IMR-90 (cell line): Measurements from ENCODE around the gene SEPHS1. TPM values are rescaled to one million over a fixed set of nuclear protein-coding genes. Genes with fewer than 3 reads are reported as not detected.

ENCODE experiments used
- ATAC-seq: fragments of 200-7000 bp; cut with Tn5 transposase; 2 replicates; pipeline ENCODE4 v1.9.1; 2020; ENCODE audit warnings: low read depth, mild to moderate bottlenecking, moderate library complexity
- BruUV-seq: library from RNA; stranded (reverse); fragments of 400-500 nt; replicated peaks from 2 replicates; lab custom pipeline; 2021; lab: Mats Ljungman, UMichigan
- CTCF ChIA-PET: fragments of 300-600 bp; formaldehyde crosslinking; extraction: SDS; loops from one replicate; lab custom pipeline; 2021; ENCODE audit warnings: antibody characterized with exemption; lab: Yijun Ruan, JAX
- POLR2A ChIA-PET: fragments of 300-600 bp; sonication (Branson Sonifier 250); formaldehyde crosslinking; loops from one replicate; lab custom pipeline; 2022; ENCODE audit warnings: antibody characterized with exemption; ENCODE audit not compliant: unreplicated experiment; lab: Charles Lee
- DNase-seq: peaks from one replicate; pipeline ENCODE4 v3.0.0; 2013
- H2AFZ ChIP-seq: replicated peaks from 2 replicates; pipeline ENCODE3; 2013; ENCODE audit warnings: low read length, mild to moderate bottlenecking; ENCODE audit not compliant: poor library complexity
- H2AK5ac ChIP-seq: 2 replicates; pipeline ENCODE4 v1.6.1; 2013; ENCODE audit warnings: low read depth, low read length, inconsistent platforms
- H2AK9ac ChIP-seq: replicated peaks from 2 replicates; pipeline ENCODE3; 2013; ENCODE audit warnings: mild to moderate bottlenecking, low read depth, low read length, moderate library complexity; ENCODE audit not compliant: poor library complexity
- H2BK120ac ChIP-seq: 2 replicates; pipeline ENCODE4 v1.6.1; 2013; ENCODE audit warnings: low read depth, low read length, inconsistent platforms
- H2BK15ac ChIP-seq: 3 replicates; pipeline ENCODE4 v1.6.1; 2013; ENCODE audit warnings: low read depth, low read length, inconsistent platforms
- H2BK20ac ChIP-seq: 2 replicates; pipeline ENCODE4 v1.6.1; 2013; ENCODE audit warnings: low read depth, mild to moderate bottlenecking, inconsistent platforms, low read length, moderate library complexity
- H2BK5ac ChIP-seq: 2 replicates; pipeline ENCODE4 v1.6.1; 2013; ENCODE audit warnings: mild to moderate bottlenecking, low read depth, low read length, inconsistent platforms; ENCODE audit not compliant: poor library complexity, severe bottlenecking
- H3K14ac ChIP-seq: replicated peaks from 2 replicates; pipeline ENCODE4 v1.6.1; 2013; ENCODE audit warnings: low read depth, low read length, inconsistent platforms
- H3K18ac ChIP-seq: 2 replicates; pipeline ENCODE4 v1.6.1; 2013; ENCODE audit warnings: low read depth, low read length, control low read depth
- H3K23ac ChIP-seq: 2 replicates; pipeline ENCODE4 v1.6.1; 2013; ENCODE audit warnings: low read depth, low read length, inconsistent platforms
- H3K27ac ChIP-seq: 2 replicates; pipeline ENCODE4 v1.5.1; 2013; ENCODE audit warnings: mild to moderate bottlenecking, control low read depth, low read length; ENCODE audit not compliant: insufficient read depth
- H3K27me3 ChIP-seq: 2 replicates; pipeline ENCODE4 v1.6.1; 2013; ENCODE audit warnings: low read length; ENCODE audit not compliant: control insufficient read depth, insufficient read depth
- H3K36me3 ChIP-seq: 2 replicates; pipeline ENCODE4 v1.6.1; 2013; ENCODE audit warnings: low read length, mixed read lengths; ENCODE audit not compliant: control insufficient read depth, insufficient read depth
- H3K4ac ChIP-seq: 2 replicates; pipeline ENCODE4 v1.6.1; 2013; ENCODE audit warnings: low read depth, low read length, inconsistent platforms
- H3K4me1 ChIP-seq: 2 replicates; pipeline ENCODE4 v1.6.1; 2013; ENCODE audit warnings: low read length, mixed read lengths; ENCODE audit not compliant: control insufficient read depth, insufficient read depth
- H3K4me2 ChIP-seq: 2 replicates; pipeline ENCODE4 v1.6.1; 2013; ENCODE audit warnings: low read depth, mild to moderate bottlenecking, control low read depth, low read length, moderate library complexity
- H3K4me3 ChIP-seq: 2 replicates; pipeline ENCODE4 v1.5.1; 2013; ENCODE audit warnings: low read depth, mild to moderate bottlenecking, control low read depth, low read length, moderate library complexity; ENCODE audit not compliant: insufficient read depth
- H3K56ac ChIP-seq: 2 replicates; pipeline ENCODE4 v1.6.1; 2013; ENCODE audit warnings: low read length, inconsistent platforms; ENCODE audit not compliant: insufficient read depth; ENCODE audit errors: extremely low read depth
- H3K79me1 ChIP-seq, 2 experiments: 2 replicates each; pipeline ENCODE4 v1.6.1; 2013; ENCODE audit warnings: low read length in 2 of 2, inconsistent platforms in 1 of 2, low read depth in 1 of 2
- H3K9ac ChIP-seq: 2 replicates; pipeline ENCODE4 v1.6.1; 2013; ENCODE audit warnings: low read depth, low read length, control low read depth
- H3K9me1 ChIP-seq: 2 replicates; pipeline ENCODE4 v1.6.1; 2013; ENCODE audit warnings: low read length, inconsistent platforms; ENCODE audit not compliant: insufficient read depth
- H3K9me3 ChIP-seq: 2 replicates; pipeline ENCODE4 v1.6.1; 2013; ENCODE audit warnings: low read length; ENCODE audit not compliant: control insufficient read depth, insufficient read depth
- H4K20me1 ChIP-seq: 2 replicates; pipeline ENCODE4 v1.6.1; 2013; ENCODE audit warnings: low read length, inconsistent platforms; ENCODE audit not compliant: insufficient read depth
- H4K5ac ChIP-seq: 2 replicates; pipeline ENCODE4 v1.6.1; 2013; ENCODE audit warnings: mild to moderate bottlenecking, low read depth, low read length, control low read depth
- H4K8ac ChIP-seq, 2 experiments: 2 replicates each; pipeline ENCODE4 v1.6.1; 2013; ENCODE audit warnings: low read depth in 2 of 2, low read length in 2 of 2, control low read depth in 1 of 2, inconsistent platforms in 1 of 2
- H4K91ac ChIP-seq: 2 replicates; pipeline ENCODE4 v1.6.1; 2013; ENCODE audit warnings: low read depth, low read length, inconsistent platforms; ENCODE audit not compliant: insufficient read depth
- CEBPB ChIP-seq: IDR thresholded peaks from 2 replicates; pipeline ENCODE4 v1.6.1; 2012; ENCODE audit warnings: low read depth, low read length, improper control_type of control experiment
- CHD1 ChIP-seq: IDR thresholded peaks from 2 replicates; pipeline ENCODE4 v1.6.1; 2012; ENCODE audit warnings: low read depth, low read length, improper control_type of control experiment
- FOS ChIP-seq: fragments of 150-350 bp; IDR thresholded peaks from 2 replicates; pipeline ENCODE4 v1.6.1; 2016; ENCODE audit warnings: low read depth, low read length
- MAFK ChIP-seq: IDR thresholded peaks from 2 replicates; pipeline ENCODE4 v1.6.1; 2012; ENCODE audit warnings: low read depth, low read length, improper control_type of control experiment
- MXI1 ChIP-seq: IDR thresholded peaks from 2 replicates; pipeline ENCODE4 v1.6.1; 2012; ENCODE audit warnings: low read depth, mild to moderate bottlenecking, low read length, moderate library complexity, borderline replicate concordance
- WGBS, 2 experiments: methylation state at CpG; one replicate each; pipeline versions ENCODE4 v1.1.5 to v1.1.7; 2013; ENCODE audit warnings: missing lambda C conversion rate in 2 of 2; ENCODE audit not compliant: insufficient read length in 1 of 2; ENCODE audit errors: extremely low coverage in 2 of 2; 5-methylcytosine and 5-hydroxymethylcytosine counted together
- dilution Hi-C: fragments of 300-500 bp; cut with HindIII; formaldehyde crosslinking; loops from one replicate; pipeline ENCODE4 v1.14.3; 2018; ENCODE audit warnings: low sequenced_read_pairs; ENCODE audit not compliant: unreplicated experiment
- in situ Hi-C: fragments of 300-500 bp; cut with MboI; formaldehyde crosslinking; loops from 3 replicates; pipeline ENCODE4 v1.14.3; 2019; ENCODE audit warnings: low sequenced_read_pairs, inconsistent platforms, mixed read lengths
- intact Hi-C: fragments of 100-400 bp; cut with micrococcal nuclease; formaldehyde crosslinking; loops from 2 replicates; pipeline ENCODE4 v1.10.0; 2022
- polyA plus RNA-seq, 3 experiments: library from polyadenylated mRNA; depleted of rRNA; stranded (reverse); fragments of >200 nt; gene quantifications; 2 replicates each; pipeline ENCODE4 v1.2.3, GENCODE V29; 2012; ENCODE audit warnings: low replicate concordance in 1 of 3
- total RNA-seq: library from RNA; depleted of rRNA; stranded (reverse); fragments of >200 nt; gene quantifications from 2 replicates; pipeline ENCODE4 v1.2.3, GENCODE V29; 2012
- TF ChIP-seq, protein P1 (sequence below): fragments of 150-350 bp; IDR thresholded peaks from 2 replicates; pipeline ENCODE4 v1.6.1; 2016; ENCODE audit warnings: low read depth, mild to moderate bottlenecking, low read length, moderate library complexity, borderline replicate concordance

Gene SEPHS1
- total and polyA plus RNA-seq, 2 of the 4 experiments (the other 2 are of a cell fraction): 39.4 to 69.4 TPM

DNA sequence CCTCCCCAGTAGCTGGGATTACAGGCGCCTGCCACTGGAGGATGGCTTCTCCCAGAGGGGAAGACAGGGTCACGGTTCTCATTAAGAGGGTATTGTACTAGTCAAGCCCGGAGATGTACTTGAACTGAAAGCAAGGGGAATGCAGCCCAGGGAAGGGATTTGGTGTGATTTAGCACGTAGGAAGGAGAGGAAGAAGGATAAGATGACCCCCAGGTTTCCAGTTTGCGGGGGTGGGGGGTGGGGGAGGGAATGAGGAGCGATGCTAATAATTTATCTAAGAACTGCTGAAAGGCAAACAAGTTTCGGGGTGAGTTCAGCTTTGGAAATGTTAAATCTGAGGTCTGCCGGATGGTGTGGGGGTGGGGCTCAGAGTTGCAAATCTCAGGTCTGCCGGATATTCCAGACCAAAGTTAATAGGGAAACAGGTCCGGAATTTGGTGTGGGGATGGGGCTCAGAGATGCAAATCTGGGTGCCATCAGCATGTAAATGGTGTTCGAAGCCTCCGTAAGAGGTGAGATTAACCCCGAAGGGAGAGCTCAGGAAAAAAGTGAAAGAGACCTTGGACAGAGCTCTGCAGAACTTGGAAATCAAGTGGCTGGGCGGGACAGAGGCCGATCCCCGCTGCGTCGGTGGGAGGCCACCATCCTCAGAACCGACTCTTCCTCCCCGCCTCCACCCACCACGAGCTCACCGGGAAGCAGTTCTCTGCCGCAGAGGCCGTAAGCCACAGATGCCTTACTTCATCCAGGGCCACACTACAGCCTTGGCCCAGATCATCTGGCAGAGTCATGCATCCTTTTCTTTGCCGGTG lies 1.6 kb upstream of the SEPHS1 start:
- Histone ChIP-seq H4K20me1 (no peaks in the 10 kb centered on the region), H2BK120ac (no peak overlapping the region), H3K9me3 (no peaks in the 10 kb centered on the region), H3K14ac (0 out of 2 replicates have a peak overlapping the region, but pooled peaks have one; percentile 11), H3K4ac (no peak overlapping the region), H3K9me1 (no peaks in the 10 kb centered on the region), H2AK9ac (peak overlapping the region; percentile 1), H2AFZ (peak overlapping the region; percentile 93), H3K4me2 (peak overlapping the region; percentile 92), H2BK5ac (no peak overlapping the region), H4K91ac (no peak overlapping the region), H3K27ac (peak overlapping the region; percentile 16; the same call in 1 of the 2 replicates), H2BK15ac (no peak overlapping the region), H3K18ac (no peak overlapping the region), H2BK20ac (no peak overlapping the region), H3K79me1 (peaks cover 7 to 23% of the 10 kb centered on the region in 2 experiments; a peak in 3 of 4 replicates), H3K27me3 (peaks cover 19% of the 10 kb centered on the region), H3K9ac (peak overlapping the region; percentile 25; the same call in 1 of the 2 replicates), H3K36me3 (no peaks in the 10 kb centered on the region), H4K8ac (peak overlapping the region in 1 of 2 experiments; percentile 75; a peak in 2 of 4 replicates), H2AK5ac (no peak overlapping the region), H3K56ac (no peak overlapping the region), H3K4me1 (peaks cover 6% of the 10 kb centered on the region; the same call in 1 of the 2 replicates), H3K23ac (peak overlapping the region; percentile 2; the same call in 1 of the 2 replicates), H4K5ac (no peak overlapping the region; the same call in 1 of the 2 replicates), H3K4me3 (peak overlapping the region; percentile 39)
- ChIA-PET POLR2A (no interaction called here), CTCF (interaction anchor here (1.1 kb wide), 1 partner anchor 188 kb away, joined by 3 read pairs; no protein-coding TSS in a partner anchor)
- in situ Hi-C loops: no loop called here
- intact Hi-C loops: no loop called here
- no TSS peak for BruUV-seq
- TF ChIP-seq FOS: no peak
- TF ChIP-seq CHD1: no peak
- no peak for TF ChIP-seq MAFK
- no peak for TF ChIP-seq MXI1
- TF ChIP-seq, protein P1, sequence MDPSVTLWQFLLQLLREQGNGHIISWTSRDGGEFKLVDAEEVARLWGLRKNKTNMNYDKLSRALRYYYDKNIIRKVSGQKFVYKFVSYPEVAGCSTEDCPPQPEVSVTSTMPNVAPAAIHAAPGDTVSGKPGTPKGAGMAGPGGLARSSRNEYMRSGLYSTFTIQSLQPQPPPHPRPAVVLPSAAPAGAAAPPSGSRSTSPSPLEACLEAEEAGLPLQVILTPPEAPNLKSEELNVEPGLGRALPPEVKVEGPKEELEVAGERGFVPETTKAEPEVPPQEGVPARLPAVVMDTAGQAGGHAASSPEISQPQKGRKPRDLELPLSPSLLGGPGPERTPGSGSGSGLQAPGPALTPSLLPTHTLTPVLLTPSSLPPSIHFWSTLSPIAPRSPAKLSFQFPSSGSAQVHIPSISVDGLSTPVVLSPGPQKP: no peak
- TF ChIP-seq CEBPB: no peak
- 2% methylated on average over 6 of the region's 25 CpGs; no CpG with 5 or more reads in 1 of the 2 experiments for WGBS, 2 experiments
- dilution Hi-C loops: no loop called here
- DNase-seq (peak; percentile 54), ATAC-seq (peak; percentile 33)
